GM12878 (cell line): Measurements from ENCODE around the gene SNX8. TPM values are rescaled to one million over a fixed set of nuclear protein-coding genes. Genes with fewer than 3 reads are reported as not detected.

Source experiments
- ATAC-seq: fragments of 200-7000 bp; cut with Tn5 transposase; 3 replicates; pipeline ENCODE4 v1.9.1; 2020; ENCODE audit warnings: mild to moderate bottlenecking, moderate library complexity
- BruUV-seq: library from RNA; stranded (reverse); fragments of 400-500 nt; replicated peaks from 2 replicates; lab custom pipeline; 2021; lab: Mats Ljungman, UMichigan
- CTCF ChIA-PET: fragments of 300-600 bp; sonication (Branson Sonifier 250); formaldehyde crosslinking; extraction: SDS; loops from one replicate; lab custom pipeline; 2021; ENCODE audit warnings: inconsistent platforms; lab: Yijun Ruan, JAX
- POLR2A ChIA-PET: fragments of 350-600 bp; formaldehyde crosslinking; extraction: SDS; loops from one replicate; lab custom pipeline; 2021; ENCODE audit warnings: inconsistent platforms; lab: Charles Lee
- RAD21 ChIA-PET: fragments of 300-600 bp; sonication (Branson Sonifier 250); formaldehyde crosslinking; loops from one replicate; lab custom pipeline; 2023; ENCODE audit warnings: antibody characterized with exemption; ENCODE audit not compliant: unreplicated experiment; lab: Charles Lee
- SMC1A ChIA-PET: fragments of 300-600 bp; sonication (Branson Sonifier 250); formaldehyde crosslinking; loops from one replicate; lab custom pipeline; 2023; ENCODE audit not compliant: unreplicated experiment, uncharacterized antibody; lab: Charles Lee
- DNase-seq: peaks from one replicate; pipeline ENCODE4 v3.0.0-alpha.2; 2011; ENCODE audit warnings: low read depth, low spot score
- FAIRE-seq: peaks from 3 replicates; lab custom pipeline; 2011; peaks lifted over from hg19 to GRCh38; lab: Jason Lieb, UNC
- H2AFZ ChIP-seq: 2 replicates; pipeline ENCODE4 v1.6.0; 2011; ENCODE audit warnings: low read depth, low read length, control low read depth; ENCODE audit not compliant: control insufficient read depth
- H3K27ac ChIP-seq: 2 replicates; pipeline ENCODE4 v1.5.1; 2011; ENCODE audit warnings: control low read depth; ENCODE audit not compliant: control insufficient read depth, insufficient read depth
- H3K27me3 ChIP-seq, 2 experiments: replicated peaks in 1 of 2; 2 replicates each; pipeline versions ENCODE4 v1.6.0 to v1.6.1; 2011; ENCODE audit warnings: low read length in 1 of 2; ENCODE audit not compliant: control insufficient read depth in 2 of 2, insufficient read depth in 2 of 2
- H3K36me3 ChIP-seq, 2 experiments: 2 replicates each; pipeline ENCODE4 v1.5.1; 2011; ENCODE audit warnings: low read length in 1 of 2; ENCODE audit not compliant: control insufficient read depth in 2 of 2, insufficient read depth in 2 of 2
- H3K4me1 ChIP-seq: 2 replicates; pipeline ENCODE4 v1.6.1; 2011; ENCODE audit warnings: mild to moderate bottlenecking, low read length, moderate library complexity, mixed read lengths; ENCODE audit not compliant: control insufficient read depth, insufficient read depth
- H3K4me2 ChIP-seq: 2 replicates; pipeline ENCODE4 v1.6.0; 2011; ENCODE audit warnings: control low read depth; ENCODE audit not compliant: control insufficient read depth, insufficient read depth
- H3K4me3 ChIP-seq: fragments of 200-600 bp; sonication (generic); 2 replicates; pipeline ENCODE4 v1.5.1; 2016
- H3K79me2 ChIP-seq: 2 replicates; pipeline ENCODE4 v1.6.0; 2011; ENCODE audit warnings: low read length; ENCODE audit not compliant: control insufficient read depth, insufficient read depth
- H3K9ac ChIP-seq: 2 replicates; pipeline ENCODE4 v1.8.0; 2011; ENCODE audit warnings: low read length, control low read depth, mixed read lengths; ENCODE audit not compliant: control insufficient read depth, insufficient read depth
- H3K9me3 ChIP-seq: replicated peaks from 3 replicates; pipeline ENCODE4 v1.5.1; 2011; ENCODE audit warnings: mild to moderate bottlenecking, low read length; ENCODE audit not compliant: control insufficient read depth, insufficient read depth
- H4K20me1 ChIP-seq: 2 replicates; pipeline ENCODE4 v1.6.0; 2011; ENCODE audit not compliant: control insufficient read depth, insufficient read depth
- CBX3 ChIP-seq: fragments of 200-600 bp; sonication (generic); IDR thresholded peaks from 2 replicates; pipeline ENCODE4 v1.6.1; 2016; ENCODE audit warnings: low read depth, borderline replicate concordance
- CEBPZ ChIP-seq: fragments of 150-350 bp; IDR thresholded peaks from 2 replicates; pipeline ENCODE4 v1.6.1; 2016; ENCODE audit warnings: low read depth, low read length
- CREM ChIP-seq: IDR thresholded peaks from 2 replicates; pipeline ENCODE4 v1.6.1; 2014; ENCODE audit warnings: antibody characterized with exemption, low read depth
- ZNF207 ChIP-seq: fragments of 450-650 bp; IDR thresholded peaks from 2 replicates; pipeline ENCODE4 v1.6.1; 2014; ENCODE audit warnings: antibody characterized with exemption, mild to moderate bottlenecking, borderline replicate concordance
- WGBS: methylation state at CpG from one replicate; pipeline ENCODE4 v1.1.6; 2016; ENCODE audit warnings: low lambda C conversion rate; ENCODE audit not compliant: insufficient replicate concordance, insufficient coverage; ENCODE audit errors: missing lambda C conversion rate; 5-methylcytosine and 5-hydroxymethylcytosine counted together
- in situ Hi-C: fragments of 300-500 bp; cut with MboI; formaldehyde crosslinking; loops from 9 replicates; pipeline ENCODE4 v1.14.3; 2018; ENCODE audit warnings: mixed read lengths
- intact Hi-C: fragments of 100-400 bp; cut with micrococcal nuclease; formaldehyde crosslinking; loops from one replicate; pipeline ENCODE4 v1.14.2; 2022; ENCODE audit not compliant: unreplicated experiment
- polyA plus RNA-seq, 11 experiments: library from polyadenylated mRNA; depleted of rRNA in 4 of 11; unstranded in 6 of 11; stranded (reverse) in 5 of 11; fragments of >200 nt; fragmentation: Nextera tagmentation in 4 of 11; fragmentation: Illumina TruSeq in 1 of 11; extraction: Ambion mirVana in 4 of 11; extraction: Trizol in 1 of 11; gene quantifications; 1 replicate in 1 of 11; 2 replicates in 10 of 11; pipeline versions ENCODE4 v1.2.1 to v1.2.3, GENCODE V29; 2011 to 2016; ENCODE audit warnings: inconsistent platforms in 2 of 11, missing spikeins in 2 of 11, low read depth in 1 of 11
- total RNA-seq, 4 experiments: library from RNA; depleted of rRNA in 3 of 4; stranded (reverse); fragments of >200 nt in 3 of 4; fragmentation: Illumina TruSeq in 1 of 4; extraction: Trizol in 1 of 4; gene quantifications; 2 replicates each; pipeline versions ENCODE4 v1.2.1 to v1.2.3, GENCODE V29; 2013 to 2021

Gene SNX8
- total and polyA plus RNA-seq, 10 of the 15 experiments (the other 5 are each of a cell fraction or from before 2014, with no cell fraction given) = 6.4 to 210 (median 97.6) TPM

GRCh38 chr7:2251381-2251780 lies 62.9 kb downstream of the SNX8 start:
- no peak for FAIRE-seq
- H3K27ac ChIP-seq = no peak overlapping the region
- H3K27me3 ChIP-seq = no peaks in the 10 kb centered on the region
- RAD21 ChIA-PET = interaction anchor here (1.2 kb wide), 1 partner anchor 9 kb away, joined by 3 read pairs; the partner anchor contains the start of genes MRM2 and NUDT1
- H3K4me1 ChIP-seq = peaks cover 37% of the 10 kb centered on the region
- BruUV-seq = no TSS peak
- WGBS = 89% methylated on average over 10 of the region's 10 CpGs
- ATAC-seq = no peak
- H2AFZ ChIP-seq = no peak overlapping the region
- POLR2A ChIA-PET = interaction anchor here (0.5 kb wide), 1 partner anchor 28 kb away, joined by 5 read pairs; no protein-coding TSS in a partner anchor
- CTCF ChIA-PET = interaction anchor here (0.6 to 0.7 kb wide), 2 partner anchors 8 to 95 kb away, joined by 3 read pairs; no protein-coding TSS in a partner anchor
- H4K20me1 ChIP-seq = no peaks in the 10 kb centered on the region
- H3K4me3 ChIP-seq = no peak overlapping the region
- no peaks in the 10 kb centered on the region; the same call in 2 of the 3 replicates for H3K9me3 ChIP-seq
- SMC1A ChIA-PET = no interaction called here
- no peak for DNase-seq
- TF ChIP-seq CEBPZ = no peak
- TF ChIP-seq ZNF207 = no peak
- no peak for TF ChIP-seq CREM
- TF ChIP-seq CBX3 = no peak
- TF ChIP-seq, all 136 proteins: peak for 0
- H3K36me3 ChIP-seq = peaks cover 8 to 29% of the 10 kb centered on the region in 2 experiments; a peak in 3 of 4 replicates
- no peak overlapping the region for H3K4me2 ChIP-seq
- H3K79me2 ChIP-seq = no peaks in the 10 kb centered on the region; the same call in 1 of the 2 replicates
- intact Hi-C loops = no loop called here
- no peak overlapping the region for H3K9ac ChIP-seq
- in situ Hi-C loops = no loop called here
